ENCODE measurements around the gene WWTR1.

The WWTR1 gene

DNA sequence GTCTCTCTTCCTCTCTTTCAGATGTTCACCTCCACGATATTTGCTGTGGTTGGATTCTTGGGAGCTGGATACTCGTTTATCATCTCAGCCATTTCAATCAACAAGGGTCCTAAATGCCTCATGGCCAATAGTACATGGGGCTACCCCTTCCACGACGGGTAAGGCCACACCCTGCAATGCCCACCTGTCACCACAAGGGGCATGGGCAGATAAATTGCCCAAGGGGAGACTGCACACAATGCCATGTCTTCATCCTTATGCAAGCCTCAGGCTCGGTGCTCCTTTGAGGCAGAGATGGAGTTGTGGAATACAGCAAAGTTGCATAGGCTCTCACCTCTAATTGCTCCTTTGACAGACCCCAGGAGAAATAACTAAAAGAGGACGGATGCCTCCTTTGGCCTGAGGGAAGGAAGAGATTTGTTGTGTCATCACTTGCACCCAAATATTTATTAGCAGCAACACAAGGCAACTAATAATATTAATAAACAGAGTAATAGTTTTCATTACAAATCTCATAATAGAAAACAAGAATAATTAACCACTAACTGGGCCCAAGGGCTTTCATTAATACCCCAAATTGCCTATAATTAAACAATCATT is 170.1 kb downstream of the WWTR1 start:
- H3K27ac Mint-ChIP-seq = no peak overlapping the region
- H3K36me3 Mint-ChIP-seq (ENCODE audit: low read depth) = no peaks in the 10 kb centered on the region
- no peaks in the 10 kb centered on the region for H3K9me3 Mint-ChIP-seq
- no peak overlapping the region for H3K4me3 Mint-ChIP-seq
- H3K27me3 Mint-ChIP-seq = peaks cover 17% of the 10 kb centered on the region
- no peaks in the 10 kb centered on the region for H3K4me1 Mint-ChIP-seq (ENCODE audit: low read depth)

DNA sequence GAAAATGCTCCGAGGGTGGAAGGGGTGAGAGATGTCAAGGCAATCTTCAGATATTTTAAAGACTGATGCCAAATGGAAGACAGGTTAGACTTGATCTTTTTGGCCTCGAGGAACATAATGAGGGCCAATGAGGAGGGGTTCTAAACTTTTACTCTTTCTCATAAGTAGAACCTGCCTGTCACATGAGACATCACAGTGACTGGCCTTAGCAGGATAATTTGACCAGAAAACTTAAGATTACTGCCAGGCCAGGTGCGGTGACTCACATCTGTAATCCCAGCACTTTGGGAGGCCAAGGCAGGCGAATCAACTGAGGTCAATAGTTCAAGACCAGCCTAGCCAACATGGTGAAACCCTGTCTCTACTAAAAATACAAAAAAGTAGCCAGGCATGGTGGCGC is 171.1 kb downstream of the WWTR1 start:
- H3K4me1 Mint-ChIP-seq (ENCODE audit: low read depth) = no peaks in the 10 kb centered on the region
- H3K4me3 Mint-ChIP-seq = no peak overlapping the region
- H3K9me3 Mint-ChIP-seq = no peaks in the 10 kb centered on the region
- H3K36me3 Mint-ChIP-seq (ENCODE audit: low read depth) = no peaks in the 10 kb centered on the region
- no peak overlapping the region for H3K27ac Mint-ChIP-seq
- H3K27me3 Mint-ChIP-seq = peaks cover 13% of the 10 kb centered on the region

GRCh38 chr3:149481491-149481890 is 176.3 kb downstream of the WWTR1 start:
- H3K27me3 Mint-ChIP-seq = peaks cover 8% of the 10 kb centered on the region
- H3K27ac Mint-ChIP-seq = no peak overlapping the region
- no peaks in the 10 kb centered on the region for H3K36me3 Mint-ChIP-seq (ENCODE audit: low read depth)
- no peaks in the 10 kb centered on the region for H3K9me3 Mint-ChIP-seq
- no peak overlapping the region for H3K4me3 Mint-ChIP-seq
- H3K4me1 Mint-ChIP-seq (ENCODE audit: low read depth) = no peaks in the 10 kb centered on the region

DNA sequence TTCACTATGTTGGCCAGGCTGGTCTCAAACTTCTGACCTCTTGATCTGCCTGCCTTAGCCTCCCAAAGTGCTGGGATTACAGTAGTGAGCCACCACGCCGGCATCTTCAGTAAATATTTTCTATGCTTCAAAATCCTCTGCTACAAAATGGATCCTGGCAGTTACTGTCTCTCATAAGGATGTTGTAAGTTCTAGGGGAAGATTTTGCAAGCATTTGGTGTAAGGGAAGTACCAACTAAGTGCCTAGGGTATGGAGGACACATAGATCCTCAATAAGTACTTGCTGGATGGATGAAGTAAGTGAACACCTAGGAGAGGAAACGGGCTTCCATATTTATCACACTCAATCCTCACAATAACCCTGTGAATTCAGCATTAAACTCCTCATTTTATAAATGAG is 176.8 kb downstream of the WWTR1 start:
- H3K4me3 Mint-ChIP-seq = no peak overlapping the region
- H3K36me3 Mint-ChIP-seq (ENCODE audit: low read depth) = no peaks in the 10 kb centered on the region
- no peaks in the 10 kb centered on the region for H3K9me3 Mint-ChIP-seq
- H3K27me3 Mint-ChIP-seq = peaks cover 8% of the 10 kb centered on the region
- H3K27ac Mint-ChIP-seq = no peak overlapping the region
- H3K4me1 Mint-ChIP-seq (ENCODE audit: low read depth) = no peaks in the 10 kb centered on the region

- no peaks in the 10 kb centered on the region for H3K36me3 Mint-ChIP-seq (ENCODE audit: low read depth)
- no peak overlapping the region for H3K4me3 Mint-ChIP-seq
- no peaks in the 10 kb centered on the region for H3K4me1 Mint-ChIP-seq (ENCODE audit: low read depth)
- H3K27me3 Mint-ChIP-seq = peaks cover 12% of the 10 kb centered on the region
- H3K27ac Mint-ChIP-seq = no peak overlapping the region
- H3K9me3 Mint-ChIP-seq = no peaks in the 10 kb centered on the region
Observed at GRCh38 chr3:149480326-149481017, 177.4 kb downstream of the WWTR1 start.

GRCh38 chr3:149479621-149480325 is 178.1 kb downstream of the WWTR1 start:
- H3K4me1 Mint-ChIP-seq (ENCODE audit: low read depth) = no peaks in the 10 kb centered on the region
- H3K9me3 Mint-ChIP-seq = no peaks in the 10 kb centered on the region
- no peaks in the 10 kb centered on the region for H3K36me3 Mint-ChIP-seq (ENCODE audit: low read depth)
- H3K27me3 Mint-ChIP-seq = peaks cover 14% of the 10 kb centered on the region
- no peak overlapping the region for H3K4me3 Mint-ChIP-seq
- no peak overlapping the region for H3K27ac Mint-ChIP-seq

GRCh38 chr3:149476225-149476624 is 181.6 kb downstream of the WWTR1 start:
- no peak overlapping the region for H3K4me3 Mint-ChIP-seq
- H3K27ac Mint-ChIP-seq = no peak overlapping the region
- H3K36me3 Mint-ChIP-seq (ENCODE audit: low read depth) = no peaks in the 10 kb centered on the region
- no peaks in the 10 kb centered on the region for H3K9me3 Mint-ChIP-seq
- H3K4me1 Mint-ChIP-seq (ENCODE audit: low read depth) = no peaks in the 10 kb centered on the region
- peaks cover 13% of the 10 kb centered on the region for H3K27me3 Mint-ChIP-seq

DNA sequence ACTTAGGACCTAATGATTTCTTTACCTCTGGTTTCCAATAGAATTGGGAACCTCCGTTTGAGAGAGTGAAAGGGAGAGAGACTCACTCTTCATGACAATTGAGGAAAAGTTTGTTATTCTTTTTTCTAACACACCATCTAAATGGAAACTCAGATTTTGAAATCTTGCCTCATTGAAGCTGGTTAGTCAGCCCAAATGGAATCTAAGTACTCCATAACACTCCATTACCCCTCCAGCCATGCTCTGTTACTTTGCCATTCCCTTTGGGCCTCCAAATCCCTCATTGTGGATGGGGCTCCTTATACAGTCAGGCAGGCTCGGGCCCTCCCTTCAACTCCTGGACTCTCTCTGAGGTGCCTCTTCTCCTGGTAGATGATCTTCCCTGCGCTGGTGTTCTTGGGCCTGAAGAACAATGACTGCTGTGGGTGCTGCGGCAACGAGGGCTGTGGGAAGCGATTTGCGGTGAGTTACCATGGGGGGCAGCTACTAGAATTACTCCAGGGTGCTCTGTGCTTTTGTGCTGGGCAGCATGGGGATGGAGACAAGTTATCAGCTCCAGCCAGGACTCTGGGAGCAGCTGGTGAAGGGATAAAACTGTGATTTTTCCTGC is 182.3 kb downstream of the WWTR1 start:
- no peak overlapping the region for H3K4me3 Mint-ChIP-seq
- peaks cover 13% of the 10 kb centered on the region for H3K27me3 Mint-ChIP-seq
- H3K9me3 Mint-ChIP-seq = no peaks in the 10 kb centered on the region
- H3K36me3 Mint-ChIP-seq (ENCODE audit: low read depth) = no peaks in the 10 kb centered on the region
- no peaks in the 10 kb centered on the region for H3K4me1 Mint-ChIP-seq (ENCODE audit: low read depth)
- no peak overlapping the region for H3K27ac Mint-ChIP-seq

GRCh38 chr3:149474250-149474817 is 183.5 kb downstream of the WWTR1 start, which contains the start of gene TM4SF4:
TSS of gene TM4SF4 (plus strand) at chr3:149474697. CDS start at chr3:149474878, 181 bp downstream.
- H3K27ac Mint-ChIP-seq = no peak within 1 kb of the TSS
- peaks cover 10% of the 10 kb centered on the region for H3K27me3 Mint-ChIP-seq
- no peak within 1 kb of the TSS for H3K4me3 Mint-ChIP-seq

GRCh38 chr3:149473357-149474249 is 184.2 kb downstream of the WWTR1 start:
- peaks cover 10% of the 10 kb centered on the region for H3K27me3 Mint-ChIP-seq
- no peak overlapping the region for H3K27ac Mint-ChIP-seq
- H3K4me3 Mint-ChIP-seq = no peak overlapping the region
- no peaks in the 10 kb centered on the region for H3K9me3 Mint-ChIP-seq
- H3K4me1 Mint-ChIP-seq (ENCODE audit: low read depth) = no peaks in the 10 kb centered on the region
- no peaks in the 10 kb centered on the region for H3K36me3 Mint-ChIP-seq (ENCODE audit: low read depth)

More at GRCh38 chr3:149474250-149474817, 183.5 kb downstream of the WWTR1 start, which contains the start of gene TM4SF4:
- no peaks in the 10 kb centered on the region for H3K36me3 Mint-ChIP-seq (ENCODE audit: low read depth)
- no peaks in the 10 kb centered on the region for H3K9me3 Mint-ChIP-seq
- H3K4me1 Mint-ChIP-seq (ENCODE audit: low read depth) = no peaks in the 10 kb centered on the region

GRCh38 chr3:149472030-149472797 is 185.6 kb downstream of the WWTR1 start:
- no peaks in the 10 kb centered on the region for H3K36me3 Mint-ChIP-seq (ENCODE audit: low read depth)
- no peaks in the 10 kb centered on the region for H3K9me3 Mint-ChIP-seq
- peaks cover 10% of the 10 kb centered on the region for H3K27me3 Mint-ChIP-seq
- no peaks in the 10 kb centered on the region for H3K4me1 Mint-ChIP-seq (ENCODE audit: low read depth)
- H3K4me3 Mint-ChIP-seq = no peak overlapping the region
- H3K27ac Mint-ChIP-seq = no peak overlapping the region

- H3K9me3 Mint-ChIP-seq = no peaks in the 10 kb centered on the region
- H3K4me1 Mint-ChIP-seq (ENCODE audit: low read depth) = no peaks in the 10 kb centered on the region
- no peaks in the 10 kb centered on the region for H3K36me3 Mint-ChIP-seq (ENCODE audit: low read depth)
- H3K27me3 Mint-ChIP-seq = peaks cover 6% of the 10 kb centered on the region
- H3K4me3 Mint-ChIP-seq = no peak overlapping the region
- H3K27ac Mint-ChIP-seq = no peak overlapping the region
Observed at GRCh38 chr3:149470381-149470780, 187.4 kb downstream of the WWTR1 start.

GRCh38 chr3:149468504-149469212 is 189.2 kb downstream of the WWTR1 start:
- Mint-ChIP-seq H3K27me3 (peaks cover 4% of the 10 kb centered on the region), H3K27ac (no peak overlapping the region), H3K9me3 (no peaks in the 10 kb centered on the region), H3K36me3 (ENCODE audit: low read depth) (no peaks in the 10 kb centered on the region), H3K4me3 (no peak overlapping the region), H3K4me1 (ENCODE audit: low read depth) (no peaks in the 10 kb centered on the region)

All from stimulated activated naive CD8-positive, alpha-beta T cell treated with anti-CD3 and anti-CD28 coated beads, Interleukin-15, Interleukin-2, amounts not matched to agents 100 ng/mL and 50 ng/mL, for 24 hours (primary cell).